Coronary artery (tissue), 2 donors: ENCODE measurements around the gene JARID2.

ENCODE experiments used
- DNase-seq: peaks from one replicate; pipeline ENCODE4 v3.0.0-alpha.2; 2017; ENCODE audit warnings: low spot score
- H3K27ac ChIP-seq, 2 donors: fragments of 200-600 bp; sonication (generic); one replicate each; pipeline ENCODE4 v1.5.1; 2016 to 2019
- H3K4me3 ChIP-seq: fragments of 200-600 bp; sonication (generic); 2 replicates; pipeline ENCODE4 v1.5.1; 2016; ENCODE audit warnings: mild to moderate bottlenecking, moderate library complexity
- CTCF ChIP-seq: fragments of 200-600 bp; sonication (generic); IDR thresholded peaks from one replicate; pipeline ENCODE4 v1.5.1; 2019; ENCODE audit warnings: antibody characterized with exemption

Gene JARID2

GRCh38 chr6:15375018-15375417, 129.1 kb downstream of the JARID2 start:
- no peak for TF ChIP-seq CTCF
- DNase-seq: no peak
- H3K4me3 ChIP-seq: no peak overlapping the region
- H3K27ac ChIP-seq: no peak overlapping the region

- TF ChIP-seq CTCF: no peak
- DNase-seq: no peak
- Histone ChIP-seq H3K27ac (no peak overlapping the region), H3K4me3 (no peak overlapping the region)
Observed at GRCh38 chr6:15375638-15376290, 129.9 kb downstream of the JARID2 start.

- DNase-seq: no peak
- H3K27ac ChIP-seq: no peak overlapping the region
- TF ChIP-seq CTCF: no peak
- no peak overlapping the region for H3K4me3 ChIP-seq
Observed at GRCh38 chr6:15376900-15377487, 131.1 kb downstream of the JARID2 start.

GRCh38 chr6:15378272-15378671, 132.4 kb downstream of the JARID2 start:
- TF ChIP-seq CTCF: no peak
- H3K4me3 ChIP-seq: no peak overlapping the region
- H3K27ac ChIP-seq: no peak overlapping the region
- DNase-seq: no peak

DNA sequence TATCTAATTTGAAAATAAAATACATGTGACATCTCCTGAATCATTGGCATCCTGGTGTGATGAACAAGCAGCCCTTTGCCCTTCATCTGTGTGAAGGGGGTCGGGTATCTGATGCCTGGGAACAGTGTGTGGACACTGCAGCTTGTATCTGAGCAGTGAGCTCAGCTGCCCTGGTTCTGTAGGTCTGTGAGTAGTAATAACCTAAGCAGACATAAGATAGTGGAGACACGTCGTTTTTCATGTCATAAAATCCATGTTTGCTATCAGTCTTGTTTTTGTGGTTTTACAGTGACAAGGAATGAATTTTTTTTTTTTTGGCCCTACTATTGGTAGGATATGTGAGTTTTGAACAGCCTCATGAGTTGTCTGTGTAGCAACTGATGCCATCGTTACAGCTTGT, 133.0 kb downstream of the JARID2 start:
- no peak overlapping the region for H3K4me3 ChIP-seq
- H3K27ac ChIP-seq: no peak overlapping the region
- no peak for DNase-seq
- no peak for TF ChIP-seq CTCF

DNA sequence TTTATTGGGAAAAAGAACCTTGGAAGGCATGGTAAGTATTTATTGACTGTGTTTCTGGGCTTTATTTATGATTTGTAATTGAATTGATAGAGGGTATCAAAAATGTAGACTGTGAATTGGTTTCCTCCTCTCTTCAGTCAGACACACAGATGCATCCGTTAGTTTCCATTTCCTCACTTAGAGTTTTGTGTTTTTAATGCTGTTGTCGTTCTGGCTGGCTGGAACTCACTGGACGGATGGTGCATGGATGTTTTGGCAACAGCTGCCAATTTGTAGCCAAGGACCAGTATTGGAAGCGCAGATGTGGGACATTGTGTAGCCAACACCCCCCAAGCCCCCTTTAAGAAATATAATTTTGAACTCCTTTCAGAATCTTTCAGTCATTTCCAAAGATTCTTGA, 134.5 kb downstream of the JARID2 start:
- DNase-seq: no peak
- no peak overlapping the region for H3K27ac ChIP-seq
- no peak overlapping the region for H3K4me3 ChIP-seq
- TF ChIP-seq CTCF: no peak

- no peak for DNase-seq
- TF ChIP-seq CTCF: no peak
- H3K27ac ChIP-seq: no peak overlapping the region
- no peak overlapping the region for H3K4me3 ChIP-seq
Observed at GRCh38 chr6:15382089-15382488, 136.2 kb downstream of the JARID2 start.
